GM12878 (cell line): ENCODE data around the gene PPP6R1. TPM values are rescaled to one million over a fixed set of nuclear protein-coding genes. Genes with fewer than 3 reads are reported as not detected.

Source experiments
- ATF7 ChIP-seq: fragments of 450-650 bp; IDR thresholded peaks from 2 replicates; pipeline ENCODE4 v1.6.1; 2016; ENCODE audit warnings: low read depth, mild to moderate bottlenecking
- BACH1 ChIP-seq: fragments of 450-650 bp; IDR thresholded peaks from 2 replicates; pipeline ENCODE4 v1.6.1; 2017; ENCODE audit warnings: mild to moderate bottlenecking, borderline replicate concordance
- CBFB ChIP-seq: IDR thresholded peaks from 2 replicates; pipeline ENCODE4 v1.6.1; 2016; ENCODE audit warnings: antibody characterized with exemption, low read depth
- CEBPB ChIP-seq, 2 experiments: fragments of 150-350 bp in 1 of 2; IDR thresholded peaks; 2 replicates each; pipeline ENCODE4 v1.6.1; 2012 to 2014; ENCODE audit warnings: low read depth in 2 of 2, low read length in 2 of 2, borderline replicate concordance in 1 of 2, inconsistent platforms in 1 of 2
- CHD1 ChIP-seq: IDR thresholded peaks from 2 replicates; pipeline ENCODE4 v1.6.1; 2012; ENCODE audit warnings: low read depth, low read length, improper control_type of control experiment
- CREM ChIP-seq: IDR thresholded peaks from 2 replicates; pipeline ENCODE4 v1.6.1; 2014; ENCODE audit warnings: antibody characterized with exemption, low read depth
- E2F4 ChIP-seq: IDR thresholded peaks from 2 replicates; pipeline ENCODE4 v1.6.1; 2012; ENCODE audit warnings: low read depth, low read length, improper control_type of control experiment
- EZH2 ChIP-seq: IDR thresholded peaks from 2 replicates; pipeline ENCODE4 v1.6.1; 2012; ENCODE audit warnings: low read depth, mild to moderate bottlenecking, control low read depth, inconsistent platforms, low read length, borderline replicate concordance; ENCODE audit not compliant: control insufficient read depth
- HDAC6 ChIP-seq: fragments of 200-600 bp; sonication (generic); IDR thresholded peaks from one replicate; pipeline ENCODE4 v1.8.0; 2017; ENCODE audit warnings: antibody characterized with exemption; ENCODE audit not compliant: unreplicated experiment
- IKZF2 ChIP-seq, 2 experiments: fragments of 450-650 bp; IDR thresholded peaks; 2 replicates each; pipeline ENCODE4 v1.6.1; 2017; ENCODE audit warnings: mild to moderate bottlenecking in 2 of 2, moderate library complexity in 2 of 2
- JUND ChIP-seq: IDR thresholded peaks from 2 replicates; pipeline ENCODE4 v1.6.1; 2012; ENCODE audit warnings: low read depth, mild to moderate bottlenecking, low read length, improper control_type of control experiment, moderate library complexity
- NBN ChIP-seq: fragments of 450-650 bp; IDR thresholded peaks from 2 replicates; pipeline ENCODE4 v1.6.1; 2016
- NFYB ChIP-seq: IDR thresholded peaks from 2 replicates; pipeline ENCODE4 v1.6.1; 2011; ENCODE audit warnings: low read depth, mild to moderate bottlenecking, low read length, improper control_type of control experiment, moderate library complexity; ENCODE audit not compliant: insufficient read depth
- NRF1 ChIP-seq: conservative IDR thresholded peaks from 2 replicates; pipeline ENCODE4 v1.6.1; 2011; ENCODE audit warnings: mild to moderate bottlenecking, low read depth, low read length, improper control_type of control experiment
- RELA ChIP-seq: fragments of 450-650 bp; IDR thresholded peaks from 2 replicates; pipeline ENCODE4 v1.8.0; 2014; ENCODE audit warnings: borderline replicate concordance; ENCODE audit not compliant: partially characterized antibody
- SREBF2 ChIP-seq: IDR thresholded peaks from 2 replicates; pipeline ENCODE4 v1.6.1; 2012; ENCODE audit warnings: mild to moderate bottlenecking, low read length
- USF1 ChIP-seq: IDR thresholded peaks from 2 replicates; pipeline ENCODE4 v1.6.1; 2011; ENCODE audit warnings: borderline replicate concordance, low read depth, mild to moderate bottlenecking, moderate library complexity, mixed read lengths, low read length; ENCODE audit not compliant: insufficient read depth; ENCODE audit errors: extremely low read length
- YY1 ChIP-seq: IDR thresholded peaks from 2 replicates; pipeline ENCODE4 v1.6.1; 2011; ENCODE audit warnings: low read depth, mild to moderate bottlenecking, low read length
- ZZZ3 ChIP-seq: IDR thresholded peaks from 2 replicates; pipeline ENCODE4 v1.6.1; 2011; ENCODE audit warnings: low read depth; ENCODE audit not compliant: control insufficient read depth, insufficient read length
- polyA plus RNA-seq, 11 experiments: library from polyadenylated mRNA; depleted of rRNA in 4 of 11; unstranded in 6 of 11; stranded (reverse) in 5 of 11; fragments of >200 nt; fragmentation: Nextera tagmentation in 4 of 11; fragmentation: Illumina TruSeq in 1 of 11; extraction: Ambion mirVana in 4 of 11; extraction: Trizol in 1 of 11; gene quantifications; 1 replicate in 1 of 11; 2 replicates in 10 of 11; pipeline versions ENCODE4 v1.2.1 to v1.2.3, GENCODE V29; 2011 to 2016; ENCODE audit warnings: inconsistent platforms in 2 of 11, missing spikeins in 2 of 11, low read depth in 1 of 11
- total RNA-seq, 4 experiments: library from RNA; depleted of rRNA in 3 of 4; stranded (reverse); fragments of >200 nt in 3 of 4; fragmentation: Illumina TruSeq in 1 of 4; extraction: Trizol in 1 of 4; gene quantifications; 2 replicates each; pipeline versions ENCODE4 v1.2.1 to v1.2.3, GENCODE V29; 2013 to 2021
- TF ChIP-seq, protein P1 (sequence below): fragments of 450-650 bp; IDR thresholded peaks from 2 replicates; pipeline ENCODE4 v1.6.1; 2016; ENCODE audit warnings: mild to moderate bottlenecking
- TF ChIP-seq, protein P2 (sequence below): fragments of 450-650 bp; IDR thresholded peaks from 2 replicates; pipeline ENCODE4 v1.6.1; 2018; ENCODE audit warnings: mild to moderate bottlenecking, low read depth, moderate library complexity; ENCODE audit not compliant: partially characterized antibody

PPP6R1 gene
- total and polyA plus RNA-seq, 10 of the 15 experiments (the other 5 are each of a cell fraction or from before 2014, with no cell fraction given), result 0.80 to 173 (median 63.7) TPM

- TF ChIP-seq, protein P1, sequence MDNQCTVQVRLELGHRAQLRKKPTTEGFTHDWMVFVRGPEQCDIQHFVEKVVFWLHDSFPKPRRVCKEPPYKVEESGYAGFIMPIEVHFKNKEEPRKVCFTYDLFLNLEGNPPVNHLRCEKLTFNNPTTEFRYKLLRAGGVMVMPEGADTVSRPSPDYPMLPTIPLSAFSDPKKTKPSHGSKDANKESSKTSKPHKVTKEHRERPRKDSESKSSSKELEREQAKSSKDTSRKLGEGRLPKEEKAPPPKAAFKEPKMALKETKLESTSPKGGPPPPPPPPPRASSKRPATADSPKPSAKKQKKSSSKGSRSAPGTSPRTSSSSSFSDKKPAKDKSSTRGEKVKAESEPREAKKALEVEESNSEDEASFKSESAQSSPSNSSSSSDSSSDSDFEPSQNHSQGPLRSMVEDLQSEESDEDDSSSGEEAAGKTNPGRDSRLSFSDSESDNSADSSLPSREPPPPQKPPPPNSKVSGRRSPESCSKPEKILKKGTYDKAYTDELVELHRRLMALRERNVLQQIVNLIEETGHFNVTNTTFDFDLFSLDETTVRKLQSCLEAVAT, result peak; percentile 47
- TF ChIP-seq SREBF2, result no peak
- TF ChIP-seq CREM, result no peak
- TF ChIP-seq JUND, result no peak
- no peak; the same call in 1 of the 2 replicates for TF ChIP-seq NBN
- TF ChIP-seq EZH2, result no peak
- TF ChIP-seq E2F4, result no peak
- TF ChIP-seq IKZF2 (IDR thresholded peaks at IDR 0.05), result peak in 1 of 2 experiments; percentile 25; a peak in 2 of 4 replicates
- TF ChIP-seq ATF7, result 0 out of 2 replicates have a peak, but pooled peaks have one; percentile 10
- no peak for TF ChIP-seq CEBPB (IDR thresholded peaks at IDR 0.05; ENCODE audit: borderline replicate concordance in 1 of 2, low read depth in 2 of 2, low read length in 2 of 2)
- no peak for TF ChIP-seq USF1
- TF ChIP-seq ZZZ3, result no peak
- TF ChIP-seq RELA, result peak; percentile 27
- TF ChIP-seq BACH1, result no peak
- no peak for TF ChIP-seq NRF1
- TF ChIP-seq CHD1, result no peak
- TF ChIP-seq YY1, result no peak
- TF ChIP-seq CBFB, result no peak
- TF ChIP-seq, protein P2, sequence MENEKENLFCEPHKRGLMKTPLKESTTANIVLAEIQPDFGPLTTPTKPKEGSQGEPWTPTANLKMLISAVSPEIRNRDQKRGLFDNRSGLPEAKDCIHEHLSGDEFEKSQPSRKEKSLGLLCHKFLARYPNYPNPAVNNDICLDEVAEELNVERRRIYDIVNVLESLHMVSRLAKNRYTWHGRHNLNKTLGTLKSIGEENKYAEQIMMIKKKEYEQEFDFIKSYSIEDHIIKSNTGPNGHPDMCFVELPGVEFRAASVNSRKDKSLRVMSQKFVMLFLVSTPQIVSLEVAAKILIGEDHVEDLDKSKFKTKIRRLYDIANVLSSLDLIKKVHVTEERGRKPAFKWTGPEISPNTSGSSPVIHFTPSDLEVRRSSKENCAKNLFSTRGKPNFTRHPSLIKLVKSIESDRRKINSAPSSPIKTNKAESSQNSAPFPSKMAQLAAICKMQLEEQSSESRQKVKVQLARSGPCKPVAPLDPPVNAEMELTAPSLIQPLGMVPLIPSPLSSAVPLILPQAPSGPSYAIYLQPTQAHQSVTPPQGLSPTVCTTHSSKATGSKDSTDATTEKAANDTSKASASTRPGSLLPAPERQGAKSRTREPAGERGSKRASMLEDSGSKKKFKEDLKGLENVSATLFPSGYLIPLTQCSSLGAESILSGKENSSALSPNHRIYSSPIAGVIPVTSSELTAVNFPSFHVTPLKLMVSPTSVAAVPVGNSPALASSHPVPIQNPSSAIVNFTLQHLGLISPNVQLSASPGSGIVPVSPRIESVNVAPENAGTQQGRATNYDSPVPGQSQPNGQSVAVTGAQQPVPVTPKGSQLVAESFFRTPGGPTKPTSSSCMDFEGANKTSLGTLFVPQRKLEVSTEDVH, result no peak
- no peak for TF ChIP-seq HDAC6
- no peak for TF ChIP-seq NFYB
These were observed 3.0 kb downstream of the PPP6R1 start (continued) for GRCh38 chr19:55255618-55256423.
